H9 (cell line): ENCODE results near the gene SAXO1. TPM values are rescaled to one million over a fixed set of nuclear protein-coding genes. Genes with fewer than 3 reads are reported as not detected.

ENCODE experiments used
- DNase-seq: peaks from one replicate; pipeline ENCODE4 v3.0.0-alpha.2; 2017
- H2AFZ ChIP-seq: one replicate; pipeline ENCODE4 v1.6.1; 2013; ENCODE audit warnings: mild to moderate bottlenecking, low read length, control low read depth, moderate library complexity
- H2AK5ac ChIP-seq: 2 replicates; pipeline ENCODE4 v1.6.1; 2013; ENCODE audit warnings: low read length, control low read depth, mixed read lengths; ENCODE audit not compliant: insufficient read length
- H2BK120ac ChIP-seq: one replicate; pipeline ENCODE4 v1.6.1; 2013; ENCODE audit warnings: low read depth, mild to moderate bottlenecking, low read length, control low read depth, inconsistent platforms; ENCODE audit not compliant: poor library complexity, severe bottlenecking
- H2BK12ac ChIP-seq: 2 replicates; pipeline ENCODE4 v1.6.1; 2013; ENCODE audit warnings: low read length, control low read depth, mixed read lengths, low read depth; ENCODE audit not compliant: insufficient read length
- H2BK15ac ChIP-seq: 2 replicates; pipeline ENCODE4 v1.6.1; 2013; ENCODE audit warnings: low read depth, low read length, control low read depth
- H2BK20ac ChIP-seq: one replicate; pipeline ENCODE4 v1.6.1; 2013; ENCODE audit warnings: low read depth, mild to moderate bottlenecking, low read length, control low read depth, inconsistent platforms; ENCODE audit not compliant: poor library complexity, severe bottlenecking
- H2BK5ac ChIP-seq: 2 replicates; pipeline ENCODE4 v1.6.1; 2013; ENCODE audit warnings: low read length, control low read depth, mixed read lengths; ENCODE audit not compliant: insufficient read length
- H3K14ac ChIP-seq: 2 replicates; pipeline ENCODE4 v1.6.1; 2013; ENCODE audit warnings: low read length, control low read depth; ENCODE audit not compliant: insufficient read depth
- H3K18ac ChIP-seq: 2 replicates; pipeline ENCODE4 v1.6.1; 2013; ENCODE audit warnings: low read depth, mild to moderate bottlenecking, mixed read lengths, low read length, control low read depth; ENCODE audit not compliant: insufficient read length
- H3K23ac ChIP-seq: 2 replicates; pipeline ENCODE4 v1.6.1; 2013; ENCODE audit warnings: low read length, control low read depth, mixed read lengths, low read depth; ENCODE audit not compliant: insufficient read length
- H3K23me2 ChIP-seq: 2 replicates; pipeline ENCODE4 v1.6.1; 2013; ENCODE audit warnings: low read depth, mild to moderate bottlenecking, mixed read lengths, low read length, control low read depth; ENCODE audit not compliant: insufficient read length, poor library complexity, severe bottlenecking
- H3K27ac ChIP-seq: 2 replicates; pipeline ENCODE4 v1.5.1; 2013; ENCODE audit warnings: low read length, control low read depth, mixed read lengths, low read depth; ENCODE audit not compliant: insufficient read length
- H3K27me3 ChIP-seq: 2 replicates; pipeline ENCODE4 v1.6.1; 2013; ENCODE audit warnings: low read length, control low read depth, inconsistent platforms; ENCODE audit not compliant: insufficient read depth
- H3K4ac ChIP-seq: 2 replicates; pipeline ENCODE4 v1.6.1; 2013; ENCODE audit warnings: low read depth, mild to moderate bottlenecking, control low read depth, inconsistent platforms, low read length, moderate library complexity
- H3K4me1 ChIP-seq: 2 replicates; pipeline ENCODE4 v1.6.1; 2013; ENCODE audit warnings: low read length, control low read depth, inconsistent platforms; ENCODE audit not compliant: insufficient read depth
- H3K4me2 ChIP-seq: 2 replicates; pipeline ENCODE4 v1.6.1; 2013; ENCODE audit warnings: low read length, control low read depth, mixed read lengths; ENCODE audit not compliant: insufficient read length, insufficient read depth
- H3K56ac ChIP-seq: 2 replicates; pipeline ENCODE4 v1.6.1; 2013; ENCODE audit warnings: low read depth, mild to moderate bottlenecking, mixed read lengths, low read length, control low read depth; ENCODE audit not compliant: insufficient read length
- H3K79me1 ChIP-seq: 2 replicates; pipeline ENCODE4 v1.6.1; 2013; ENCODE audit warnings: low read depth, mild to moderate bottlenecking, moderate library complexity, low read length, control low read depth, inconsistent platforms; ENCODE audit not compliant: insufficient read depth, poor library complexity, severe bottlenecking
- H3K79me2 ChIP-seq: 2 replicates; pipeline ENCODE4 v1.6.1; 2013; ENCODE audit warnings: low read length, control low read depth, inconsistent platforms; ENCODE audit not compliant: insufficient read depth
- H3K9ac ChIP-seq: 2 replicates; pipeline ENCODE4 v1.6.1; 2013; ENCODE audit warnings: low read length, control low read depth, mixed read lengths; ENCODE audit not compliant: insufficient read length; ENCODE audit errors: extremely low read depth
- H3K9me3 ChIP-seq: one replicate; pipeline ENCODE4 v1.6.1; 2013; ENCODE audit warnings: low read depth, low read length, inconsistent platforms; ENCODE audit not compliant: control insufficient read depth
- H3T11ph ChIP-seq: one replicate; pipeline ENCODE4 v1.6.1; 2013; ENCODE audit warnings: mild to moderate bottlenecking, low read length, control low read depth, inconsistent platforms
- H4K20me1 ChIP-seq: one replicate; pipeline ENCODE4 v1.6.1; 2013; ENCODE audit not compliant: control insufficient read depth, insufficient read length, insufficient read depth
- H4K5ac ChIP-seq: 2 replicates; pipeline ENCODE4 v1.6.1; 2013; ENCODE audit warnings: low read depth, mild to moderate bottlenecking, mixed read lengths, low read length, control low read depth; ENCODE audit not compliant: insufficient read length
- H4K8ac ChIP-seq: replicated peaks from 2 replicates; pipeline ENCODE4 v1.6.1; 2013; ENCODE audit warnings: low read length, control low read depth, mixed read lengths, low read depth; ENCODE audit not compliant: insufficient read length
- H4K91ac ChIP-seq: 2 replicates; pipeline ENCODE4 v1.6.1; 2013; ENCODE audit warnings: low read depth, mild to moderate bottlenecking, moderate library complexity, mixed read lengths, low read length, control low read depth; ENCODE audit not compliant: insufficient read length
- H3K27ac Mint-ChIP-seq, 3 experiments: 2 replicates in 2 of 3; 3 replicates in 1 of 3; pipeline ENCODE4 v1.8.0; 2020 to 2021; ENCODE audit warnings: mixed read lengths in 3 of 3, mild to moderate bottlenecking in 1 of 3, moderate library complexity in 1 of 3
- H3K27me3 Mint-ChIP-seq: 2 replicates; pipeline ENCODE4 v1.8.0; 2021; ENCODE audit warnings: low read depth, mild to moderate bottlenecking, moderate library complexity, mixed read lengths
- H3K36me3 Mint-ChIP-seq, 3 experiments: 2 replicates in 2 of 3; 3 replicates in 1 of 3; pipeline ENCODE4 v1.8.0; 2020 to 2021; ENCODE audit warnings: low read depth in 3 of 3, mixed read lengths in 3 of 3; ENCODE audit not compliant: insufficient read depth in 1 of 3
- H3K4me1 Mint-ChIP-seq, 2 experiments: 2 replicates each; pipeline ENCODE4 v1.8.0; 2020; ENCODE audit warnings: mixed read lengths in 2 of 2
- H3K4me3 Mint-ChIP-seq, 2 experiments: 2 replicates in 1 of 2; 3 replicates in 1 of 2; pipeline ENCODE4 v1.8.0; 2020 to 2021; ENCODE audit warnings: mild to moderate bottlenecking in 2 of 2, mixed read lengths in 2 of 2, moderate library complexity in 1 of 2
- H3K9me3 Mint-ChIP-seq, 2 experiments: 2 replicates in 1 of 2; 3 replicates in 1 of 2; pipeline ENCODE4 v1.8.0; 2020; ENCODE audit warnings: mild to moderate bottlenecking in 2 of 2, mixed read lengths in 2 of 2, moderate library complexity in 1 of 2
- CTCF ChIP-seq: fragments of 200-600 bp; sonication (generic); conservative IDR thresholded peaks from 3 replicates; pipeline ENCODE4 v1.8.0; 2021; ENCODE audit warnings: antibody characterized with exemption, mild to moderate bottlenecking
- total RNA-seq: library from RNA; stranded (reverse); gene quantifications from 2 replicates; pipeline ENCODE4 v1.2.1, GENCODE V29; 2021

The SAXO1 gene
- total RNA-seq, 1 experiment from 2014 or later, result 0.09 TPM

DNA sequence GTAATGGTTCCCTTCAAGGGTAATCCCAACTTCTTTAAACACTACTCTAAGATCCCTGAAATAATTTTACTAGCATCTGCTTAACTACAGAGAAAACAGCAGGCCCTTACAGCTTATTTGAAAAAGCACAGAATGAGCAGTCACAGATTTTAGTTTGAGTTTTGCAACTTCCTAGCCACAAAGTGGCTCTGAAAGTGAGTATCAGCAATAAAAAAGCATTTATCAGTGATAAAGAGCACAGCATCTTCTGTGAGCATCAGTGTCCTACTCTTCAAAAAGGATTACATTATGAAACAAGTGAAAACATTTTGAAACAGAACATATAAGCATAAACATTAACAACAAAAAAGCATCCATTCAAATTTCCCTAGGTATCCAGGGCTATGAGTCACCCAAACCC lies 45.0 kb downstream of the SAXO1 start:
- no peak overlapping the region for H3K27ac ChIP-seq
- H3K14ac ChIP-seq, result no peak overlapping the region
- Mint-ChIP-seq H3K27me3 (no peaks in the 10 kb centered on the region; the same call in 1 of the 2 replicates), H3K4me1 (no peaks in the 10 kb centered on the region), H3K27ac (no peak overlapping the region), H3K36me3 (no peaks in the 10 kb centered on the region; a peak in 2 of 7 replicates), H3K4me3 (no peak overlapping the region), H3K9me3 (peaks cover 2 to 7% of the 10 kb centered on the region in 2 experiments; a peak in 3 of 5 replicates)
- no peaks in the 10 kb centered on the region for H4K20me1 ChIP-seq
- H3K79me2 ChIP-seq, result no peaks in the 10 kb centered on the region
- no peak overlapping the region for H3K18ac ChIP-seq
- no peak overlapping the region for H3K23ac ChIP-seq
- no peak for DNase-seq
- H3K4ac ChIP-seq, result no peak overlapping the region
- no peaks in the 10 kb centered on the region for H3K9me3 ChIP-seq
- no peak overlapping the region for H4K8ac ChIP-seq
- H3K9ac ChIP-seq, result no peak overlapping the region
- no peak overlapping the region for H2AK5ac ChIP-seq
- no peaks in the 10 kb centered on the region for H3K27me3 ChIP-seq
- no peaks in the 10 kb centered on the region for H3K23me2 ChIP-seq
- no peak overlapping the region for H4K91ac ChIP-seq
- no peak overlapping the region for H2BK20ac ChIP-seq
- no peak overlapping the region for H2AFZ ChIP-seq
- H3K79me1 ChIP-seq, result no peaks in the 10 kb centered on the region
- no peak overlapping the region for H4K5ac ChIP-seq
- H3T11ph ChIP-seq, result no peak overlapping the region
- H2BK5ac ChIP-seq, result no peak overlapping the region
- TF ChIP-seq CTCF, result no peak
- no peak overlapping the region for H3K4me2 ChIP-seq
- no peak overlapping the region for H2BK120ac ChIP-seq
- H2BK12ac ChIP-seq, result no peak overlapping the region
- H2BK15ac ChIP-seq, result no peak overlapping the region
- H3K4me1 ChIP-seq, result no peaks in the 10 kb centered on the region
- no peak overlapping the region for H3K56ac ChIP-seq
